HG03457 (cell line): ENCODE measurements around the gene TOMM6.

Source experiments
- ATAC-seq: cut with Tn5 transposase; IDR thresholded peaks from one replicate; pipeline ENCODE4 v1.9.1; 2021; ENCODE audit warnings: moderate number of reproducible peaks; ENCODE audit not compliant: unreplicated experiment

Gene TOMM6

DNA sequence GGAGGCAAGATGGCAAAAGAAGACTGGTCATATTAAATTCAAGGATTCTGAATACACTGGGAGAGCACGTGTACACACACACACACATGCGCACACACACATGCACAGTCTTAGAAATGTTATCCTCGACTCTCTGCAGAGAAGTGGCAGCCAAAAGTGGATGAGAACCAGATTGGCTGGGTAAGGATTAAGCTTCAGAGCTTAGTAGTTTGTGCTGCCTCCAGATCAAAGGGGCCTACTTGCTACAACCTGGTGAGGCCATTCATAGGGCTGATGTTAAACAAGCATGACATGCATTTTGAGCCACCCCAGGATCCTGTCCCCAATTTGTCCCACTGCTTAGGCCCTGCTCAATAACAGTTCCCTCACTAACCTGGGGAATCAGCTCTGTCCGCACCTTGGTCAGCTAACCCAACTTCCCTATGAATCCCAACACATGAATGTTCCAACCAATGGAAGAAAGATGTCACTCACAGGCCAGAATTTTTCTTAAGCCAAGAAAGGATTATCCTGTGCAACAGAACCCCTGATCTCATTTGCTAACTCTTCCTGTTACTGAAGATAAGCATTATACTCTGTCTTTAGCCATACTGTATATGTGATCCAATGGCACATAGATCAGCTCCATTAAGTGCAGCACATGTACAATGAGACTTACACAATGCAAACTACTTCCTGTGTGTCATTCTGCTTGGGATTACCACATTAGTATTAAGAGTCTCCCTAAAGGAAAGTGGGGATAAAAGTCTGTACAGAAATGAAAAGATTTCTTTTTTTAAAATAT is 31.0 kb downstream of the TOMM6 start:
- no peak for ATAC-seq

DNA sequence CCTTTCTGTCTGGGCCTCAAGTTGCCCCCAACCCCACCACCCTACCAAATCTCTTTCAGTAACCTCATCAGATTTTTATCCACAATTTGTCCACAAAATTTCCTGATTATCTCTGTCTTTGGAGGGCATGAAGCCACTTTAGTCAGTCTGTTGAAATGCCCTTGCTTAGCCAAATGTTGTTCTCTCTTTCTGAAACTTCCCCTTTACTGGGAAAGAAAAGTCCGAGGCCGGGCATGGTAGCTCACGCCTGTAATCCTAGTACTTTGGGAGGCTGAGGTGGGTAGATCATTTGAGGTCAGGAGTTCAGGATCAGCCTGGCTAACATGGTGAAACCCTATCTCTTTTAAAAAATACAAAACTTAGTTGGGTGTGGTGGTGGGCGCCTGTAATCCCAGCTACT is 33.8 kb downstream of the TOMM6 start:
- ATAC-seq = no peak

DNA sequence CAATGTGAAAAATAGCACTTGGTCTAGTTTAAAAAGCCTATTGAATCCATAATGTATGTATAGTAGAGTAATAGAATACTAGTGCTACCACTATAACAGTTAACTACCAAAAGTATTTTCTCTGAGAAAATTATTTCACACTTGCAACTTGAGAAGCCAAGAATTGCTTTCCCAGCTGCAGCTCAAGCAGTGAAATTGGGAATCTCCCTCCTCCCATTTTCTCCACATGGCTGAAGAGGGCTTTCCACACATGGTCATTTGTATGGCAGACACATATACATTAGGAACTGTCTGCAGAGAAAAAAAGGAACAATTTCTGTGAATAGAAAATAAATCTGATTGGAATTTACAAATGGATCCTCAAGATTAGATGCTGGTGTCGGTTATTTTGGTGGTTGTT is 34.5 kb downstream of the TOMM6 start:
- no peak for ATAC-seq

DNA sequence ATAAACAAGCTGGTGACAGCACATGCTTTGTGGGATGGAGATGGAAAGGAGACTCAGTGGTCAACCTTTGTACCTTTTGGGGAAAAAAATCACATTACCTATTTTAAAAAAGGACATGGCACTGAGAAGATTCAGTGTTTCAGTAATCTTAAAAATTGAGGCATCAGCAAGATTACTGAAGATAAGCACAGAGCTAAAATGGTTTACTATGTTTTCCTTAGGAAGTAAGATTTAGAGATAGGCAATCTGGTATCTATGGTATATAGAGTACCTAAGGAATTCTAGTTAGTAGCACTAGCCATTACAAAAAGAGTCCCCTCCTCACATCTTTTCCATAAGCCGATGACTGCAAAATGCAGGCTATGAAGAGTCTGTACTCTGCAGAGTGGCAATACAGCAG is 35.7 kb downstream of the TOMM6 start:
- no peak for ATAC-seq

DNA sequence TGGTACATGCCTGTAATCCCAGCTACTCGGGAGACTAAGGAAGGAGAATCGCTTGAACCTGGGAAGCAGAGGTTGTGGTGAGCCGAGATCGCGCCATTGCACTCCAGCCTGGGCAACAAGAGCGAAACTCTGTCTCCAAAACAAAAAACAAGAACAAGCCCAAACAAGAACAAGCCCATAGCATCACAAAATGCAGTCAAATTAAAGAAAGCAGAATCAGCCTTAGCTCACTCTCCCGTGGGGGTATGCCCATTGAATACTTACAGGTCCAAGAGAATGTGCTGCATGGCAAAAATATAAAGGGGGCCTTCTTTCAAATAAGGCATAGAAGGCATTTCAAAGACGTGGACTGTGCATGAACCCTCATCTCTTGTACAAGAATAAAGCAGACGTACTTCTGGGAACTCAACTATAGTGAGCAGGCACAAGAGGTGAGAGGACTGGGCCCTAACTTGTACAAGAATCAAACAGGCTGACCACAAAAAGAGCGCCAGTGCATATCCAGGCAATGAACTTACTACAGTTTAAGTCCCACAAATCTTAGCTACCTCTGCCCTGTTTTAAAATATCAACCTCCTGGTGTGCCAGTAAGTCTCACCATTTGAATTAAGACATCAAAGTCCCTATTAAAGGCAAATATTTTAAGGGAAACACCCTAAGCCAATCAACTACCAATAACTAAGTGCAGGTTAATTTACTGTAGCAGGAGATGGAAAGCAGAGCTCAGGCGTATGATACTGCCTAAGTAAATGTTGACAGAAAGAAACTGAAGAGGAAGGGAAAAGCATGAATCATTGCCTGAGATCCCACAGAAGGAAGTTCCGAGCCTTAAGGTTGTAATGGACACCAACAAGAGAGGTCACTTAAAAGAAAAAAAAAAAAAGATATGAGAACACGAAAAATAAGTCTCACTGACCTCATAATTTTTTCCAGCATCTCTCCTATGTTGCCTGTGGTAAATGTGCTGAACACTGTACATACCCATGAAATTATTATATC is 37.4 kb downstream of the TOMM6 start:
- no peak for ATAC-seq

DNA sequence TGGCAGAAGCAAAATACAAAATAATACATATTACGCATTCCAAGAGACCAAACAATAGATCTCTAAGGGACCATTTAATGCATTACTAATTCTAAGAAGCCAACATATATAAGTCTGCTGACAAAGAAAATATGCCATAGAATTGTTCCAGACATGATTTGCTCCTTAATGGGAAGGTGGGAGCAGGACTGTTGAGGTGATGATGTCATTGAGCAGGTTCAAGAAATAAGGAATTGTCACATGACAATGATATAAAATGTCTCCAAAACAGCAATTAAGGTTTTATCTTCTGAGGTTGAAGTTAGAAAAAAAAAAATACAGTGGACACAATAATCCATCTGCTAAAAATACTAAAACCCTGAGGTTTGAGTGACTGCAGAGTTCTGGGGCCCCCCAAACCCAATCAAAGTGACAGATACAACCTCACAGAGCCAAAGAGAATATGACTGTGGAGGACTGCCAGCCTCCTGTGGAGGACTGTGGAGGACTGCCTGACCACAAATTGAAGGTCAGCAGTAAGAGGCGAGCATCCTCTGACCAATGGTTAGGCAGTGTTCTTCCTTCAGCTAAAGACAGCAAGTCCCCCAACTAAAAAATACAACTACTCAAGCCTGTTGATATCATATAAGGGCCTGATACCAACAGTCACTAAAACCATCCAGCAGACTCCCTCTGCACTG is 39.0 kb downstream of the TOMM6 start:
- no peak for ATAC-seq

DNA sequence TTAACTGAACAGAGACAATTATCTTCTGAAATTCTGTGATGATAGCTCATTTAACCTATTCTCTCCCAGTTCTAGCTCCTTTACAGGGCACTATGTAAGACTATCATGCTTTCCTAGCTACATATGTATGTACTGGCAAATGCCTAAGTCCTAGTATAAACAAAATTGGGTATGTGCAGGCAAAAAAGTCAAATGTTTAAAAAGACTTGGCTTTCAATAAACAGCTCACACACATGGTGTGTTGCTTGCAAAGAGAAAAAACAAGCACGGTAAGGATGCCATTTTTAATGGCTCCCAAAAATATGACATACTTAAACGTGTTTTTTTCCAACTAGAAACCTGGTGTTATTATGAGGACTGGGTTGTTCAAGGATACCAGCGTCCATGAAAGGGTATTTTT is 44.8 kb downstream of the TOMM6 start:
- ATAC-seq = no peak

DNA sequence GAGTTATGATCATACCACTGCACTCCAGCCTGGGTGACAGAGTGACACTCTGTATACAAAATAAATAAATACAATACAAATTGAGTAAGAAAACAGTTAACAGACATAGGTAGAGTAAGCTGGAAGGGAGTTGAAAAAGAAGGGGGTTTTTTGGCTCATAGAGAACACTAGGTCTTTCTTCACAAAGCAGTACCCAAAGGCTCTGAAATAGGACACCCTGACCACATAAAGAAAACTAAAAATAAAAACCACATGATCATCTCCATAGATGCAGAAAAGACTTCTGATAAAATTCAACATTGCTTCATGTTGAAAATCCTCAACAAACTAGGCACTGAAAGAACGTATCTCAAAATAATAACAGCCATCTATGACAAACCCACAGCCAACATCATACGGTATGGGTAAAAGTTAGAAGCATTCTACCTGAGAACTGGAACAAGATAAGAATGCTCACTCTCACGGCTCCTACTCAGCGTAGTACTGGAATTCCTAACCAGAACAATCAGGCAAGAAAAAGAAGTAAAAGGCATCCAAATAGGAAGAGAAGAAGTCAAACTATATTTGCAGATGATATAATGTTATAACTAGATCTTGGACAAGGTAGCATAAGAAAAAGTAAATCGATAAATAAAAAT is 48.6 kb downstream of the TOMM6 start:
- ATAC-seq = no peak

DNA sequence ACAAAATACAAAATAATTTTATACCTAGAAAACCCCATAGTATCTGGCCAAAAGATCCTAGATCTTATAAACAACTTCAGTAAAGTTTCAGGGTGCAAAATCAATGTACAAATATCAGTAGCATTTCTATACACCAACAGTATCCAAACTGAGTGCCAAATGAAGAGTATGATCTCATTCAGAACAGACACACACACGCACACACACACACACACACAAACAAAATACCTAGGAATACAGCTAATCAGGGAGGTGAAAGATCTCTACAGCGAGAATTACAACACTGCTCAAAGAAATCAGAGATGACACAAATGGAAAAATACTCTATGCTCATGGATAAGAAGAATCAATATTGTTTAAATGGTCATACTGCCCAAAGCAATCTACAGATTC is 49.2 kb downstream of the TOMM6 start:
- ATAC-seq = no peak
